GM12865 (cell line): ENCODE measurements around the gene MYBPC1.

Source experiments
- DNase-seq: peaks from one replicate; pipeline ENCODE4 v3.0.0; 2010; ENCODE audit warnings: low read depth
- H3K4me3 ChIP-seq: 2 replicates; pipeline ENCODE4 v1.5.1; 2011; ENCODE audit warnings: mild to moderate bottlenecking, low read depth, low read length, control low read depth
- CTCF ChIP-seq: IDR thresholded peaks from 2 replicates; pipeline ENCODE4 v1.5.1; 2011; ENCODE audit warnings: low read length, control low read depth, low read depth, inconsistent platforms; ENCODE audit not compliant: insufficient read depth; ENCODE audit errors: missing control alignments

MYBPC1 gene

DNA sequence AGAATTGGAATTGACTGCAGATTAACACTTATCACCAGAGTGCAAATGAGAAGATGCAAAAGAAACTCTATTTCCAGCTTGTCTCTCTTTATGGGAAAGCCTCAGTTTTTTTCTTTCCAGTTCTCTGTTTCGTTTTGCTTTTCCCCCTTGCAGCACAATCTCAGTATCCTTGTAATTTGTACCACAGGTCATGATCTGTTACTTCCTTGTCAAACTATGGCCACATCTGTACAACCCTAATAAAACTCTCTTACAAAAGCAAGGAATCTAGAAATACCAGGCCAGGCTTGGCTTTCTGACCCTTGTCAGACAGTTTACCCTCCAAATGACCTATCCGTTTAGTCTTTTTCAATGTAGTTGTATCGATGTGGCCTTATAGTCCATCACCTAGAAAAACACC is 33.9 kb downstream of the MYBPC1 start:
- TF ChIP-seq CTCF, result no peak
- no peak for DNase-seq
- H3K4me3 ChIP-seq, result no peak overlapping the region

DNA sequence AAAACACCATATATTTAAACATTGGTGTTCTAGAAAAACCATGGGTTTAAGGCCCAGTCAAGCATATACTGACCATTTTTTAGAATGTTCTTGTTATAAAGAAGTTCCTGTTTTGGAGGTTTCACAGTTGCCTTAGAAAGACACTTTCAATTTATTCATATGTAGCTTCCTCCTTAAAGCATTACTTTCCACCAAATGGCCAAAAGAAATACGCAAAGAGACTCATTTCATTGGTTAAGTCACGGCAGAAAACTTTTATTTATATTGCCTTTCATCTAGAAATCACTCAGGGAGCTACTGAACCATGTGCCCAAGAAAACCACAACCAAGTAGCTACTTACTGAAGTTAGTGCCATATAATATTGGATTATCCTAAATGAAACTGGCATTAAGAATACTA is 40.0 kb downstream of the MYBPC1 start:
- peak; percentile 85 for DNase-seq
- no peak for TF ChIP-seq CTCF
- no peak overlapping the region for H3K4me3 ChIP-seq

- no peak overlapping the region for H3K4me3 ChIP-seq
- TF ChIP-seq CTCF, result no peak
- no peak for DNase-seq
Observed at GRCh38 chr12:101637936-101638335, 43.2 kb downstream of the MYBPC1 start.

- no peak for TF ChIP-seq CTCF
- no peak for DNase-seq
- H3K4me3 ChIP-seq, result no peak overlapping the region
Observed at GRCh38 chr12:101642115-101643067, 47.6 kb downstream of the MYBPC1 start.

DNA sequence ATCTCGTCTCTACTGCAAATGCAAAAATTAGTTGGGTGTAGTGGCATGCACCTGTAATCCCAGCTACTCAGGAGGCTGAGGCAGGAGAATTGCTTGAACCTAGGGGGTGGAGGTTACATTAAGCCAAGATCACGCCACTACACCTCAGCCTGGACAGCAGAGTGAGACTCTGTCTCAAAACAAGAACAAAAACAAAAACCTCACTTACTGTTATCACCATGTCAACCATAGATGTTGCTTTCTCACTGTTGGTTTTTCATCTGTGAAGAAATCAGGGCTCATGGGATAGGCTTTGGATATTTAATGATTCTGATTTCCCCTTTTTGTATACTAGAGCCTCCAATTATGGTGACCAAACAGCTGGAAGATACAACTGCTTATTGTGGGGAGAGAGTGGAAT is 52.9 kb downstream of the MYBPC1 start:
- no peak overlapping the region for H3K4me3 ChIP-seq
- DNase-seq, result no peak
- no peak for TF ChIP-seq CTCF

GRCh38 chr12:101648195-101648594 is 53.4 kb downstream of the MYBPC1 start:
- DNase-seq, result no peak
- no peak for TF ChIP-seq CTCF
- no peak overlapping the region for H3K4me3 ChIP-seq

DNA sequence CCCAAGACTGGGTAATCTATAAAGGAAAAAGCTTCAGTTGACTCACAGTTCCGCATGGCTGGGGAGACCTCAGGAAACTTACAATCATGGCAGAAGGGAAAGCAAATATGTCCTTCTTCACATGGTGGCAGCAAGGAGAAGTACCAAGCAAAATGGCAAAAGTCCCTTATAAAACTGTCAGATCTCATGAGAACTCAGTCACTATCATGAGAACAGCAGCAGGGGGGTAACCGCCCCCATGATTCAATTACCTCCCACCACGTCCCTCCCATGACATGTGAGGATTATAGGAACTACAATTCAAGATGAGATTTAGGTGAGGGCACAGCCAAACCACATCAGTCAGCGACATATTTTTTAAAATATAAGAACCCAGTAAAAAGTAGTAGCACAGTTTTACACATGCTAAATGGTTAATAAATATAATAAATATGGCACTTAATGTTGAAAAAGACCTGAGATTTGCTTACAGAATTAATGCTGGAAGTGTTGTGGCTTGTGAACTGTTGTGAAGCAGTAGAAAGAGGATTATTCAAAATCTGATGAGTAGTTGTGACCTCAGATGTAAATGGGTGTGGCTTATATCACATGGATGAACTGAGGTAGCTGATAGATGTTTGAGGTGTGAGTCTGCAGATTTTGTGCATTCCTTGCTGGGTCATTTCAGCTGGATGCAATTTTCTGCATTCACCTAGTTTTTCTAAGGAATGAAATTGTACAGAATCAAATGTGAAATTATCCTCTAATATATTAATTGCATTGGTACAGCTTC is 55.8 kb downstream of the MYBPC1 start:
- DNase-seq, result no peak
- no peak for TF ChIP-seq CTCF
- no peak overlapping the region for H3K4me3 ChIP-seq
